HCT116 (cell line): ENCODE measurements around the gene DLG5. TPM values are rescaled to one million over a fixed set of nuclear protein-coding genes. Genes with fewer than 3 reads are reported as not detected.

Experiments used
- ATAC-seq: fragments of 200-7000 bp; cut with Tn5 transposase; 2 replicates; pipeline ENCODE4 v1.9.1; 2020; ENCODE audit warnings: mild to moderate bottlenecking, moderate library complexity
- Bru-seq: library from RNA; stranded (reverse); fragments of 400-500 nt; gene quantifications from one replicate; lab custom pipeline; 2021; lab: Mats Ljungman, UMichigan
- BruChase-seq, 2 experiments: library from RNA; stranded (reverse); fragments of 400-500 nt; gene quantifications; one replicate each; lab custom pipeline; 2021; lab: Mats Ljungman, UMichigan
- BruUV-seq: library from RNA; stranded (reverse); fragments of 400-500 nt; replicated peaks from 2 replicates; lab custom pipeline; 2021; lab: Mats Ljungman, UMichigan
- CTCF ChIA-PET: fragments of 300-600 bp; sonication (Branson Sonifier 250); formaldehyde crosslinking; loops from one replicate; lab custom pipeline; 2021; ENCODE audit warnings: antibody characterized with exemption; lab: Charles Lee
- POLR2A ChIA-PET: fragments of 300-600, 350-600 bp; sonication (Branson Sonifier 250); formaldehyde crosslinking; loops from one replicate; lab custom pipeline; 2021; ENCODE audit warnings: antibody characterized with exemption; lab: Charles Lee
- RAD21 ChIA-PET, 2 experiments: fragments of 300-600 bp; sonication (Branson Sonifier 250); formaldehyde crosslinking; loops; one replicate each; lab custom pipeline; 2023; ENCODE audit warnings: low total read pairs in 2 of 2; ENCODE audit not compliant: uncharacterized antibody in 2 of 2, unreplicated experiment in 2 of 2, low non-redundant PET in 1 of 2; lab: Charles Lee
- DNase-seq: peaks from one replicate; pipeline ENCODE4 v3.0.0-alpha.2; 2010; ENCODE audit warnings: low read depth, low spot score
- H2AFZ ChIP-seq: fragments of 200-600 bp; shearing (Covaris generic), sonication (generic); 2 replicates; pipeline ENCODE4 v1.6.1; 2017; ENCODE audit warnings: low read depth, mixed run types, mixed read lengths, antibody characterized with exemption, low read length; ENCODE audit not compliant: poor library complexity, severe bottlenecking
- H3K27ac ChIP-seq: 2 replicates; pipeline ENCODE4 v1.5.1; 2012; ENCODE audit warnings: low read depth, low read length
- H3K27me3 ChIP-seq: fragments of 200-600 bp; sonication (generic); 2 replicates; pipeline ENCODE4 v1.6.1; 2016; ENCODE audit warnings: mixed run types, low read length, mixed read lengths; ENCODE audit not compliant: insufficient read depth
- H3K36me3 ChIP-seq, 2 experiments: fragments of 200-500 bp in 1 of 2; fragments of 200-600 bp in 1 of 2; sonication (Bioruptor generic) in 1 of 2; sonication (generic) in 1 of 2; 2 replicates each; pipeline versions ENCODE4 v1.5.1 to v1.6.1; 2014 to 2016; ENCODE audit warnings: low read length in 2 of 2, inconsistent platforms in 1 of 2, mixed read lengths in 1 of 2, mixed run types in 1 of 2; ENCODE audit not compliant: insufficient read depth in 2 of 2, control insufficient read depth in 1 of 2
- H3K4me1 ChIP-seq, 2 experiments: fragments of 200-600 bp in 1 of 2; sonication (generic) in 1 of 2; 2 replicates each; pipeline versions ENCODE4 v1.5.1 to v1.6.1; 2012 to 2017; ENCODE audit warnings: low read length in 2 of 2, inconsistent platforms in 1 of 2, mild to moderate bottlenecking in 1 of 2, mixed read lengths in 1 of 2, mixed run types in 1 of 2, moderate library complexity in 1 of 2; ENCODE audit not compliant: insufficient read depth in 2 of 2, control insufficient read depth in 1 of 2
- H3K4me2 ChIP-seq: fragments of 200-600 bp; sonication (generic); 2 replicates; pipeline ENCODE4 v1.6.1; 2017; ENCODE audit warnings: mixed run types, low read length, mixed read lengths
- H3K4me3 ChIP-seq, 2 experiments: fragments of 200-600 bp in 1 of 2; sonication (generic) in 1 of 2; replicated peaks in 1 of 2; 2 replicates each; pipeline ENCODE4 v1.5.1; 2011 to 2016; ENCODE audit warnings: low read length in 2 of 2, control low read depth in 1 of 2, low read depth in 1 of 2, mild to moderate bottlenecking in 1 of 2, mixed read lengths in 1 of 2, mixed run types in 1 of 2
- H3K79me2 ChIP-seq: fragments of 200-600 bp; sonication (generic); 2 replicates; pipeline ENCODE4 v1.6.1; 2017; ENCODE audit warnings: mild to moderate bottlenecking, mixed run types, low read length, moderate library complexity, mixed read lengths; ENCODE audit not compliant: insufficient read depth
- H3K9ac ChIP-seq: fragments of 200-600 bp; sonication (generic); 2 replicates; pipeline ENCODE4 v1.6.1; 2016; ENCODE audit warnings: low read length, mixed read lengths
- H3K9me2 ChIP-seq: fragments of 200-600 bp; sonication (generic), shearing (Covaris generic); 2 replicates; pipeline ENCODE4 v1.6.1; 2017; ENCODE audit warnings: mixed run types, mild to moderate bottlenecking, moderate library complexity; ENCODE audit not compliant: insufficient read depth
- H3K9me3 ChIP-seq, 2 experiments: fragments of 200-500 bp in 1 of 2; fragments of 200-600 bp in 1 of 2; sonication (Bioruptor generic) in 1 of 2; sonication (generic) in 1 of 2; 2 replicates each; pipeline ENCODE4 v1.6.1; 2014 to 2017; ENCODE audit warnings: low read length in 2 of 2, mixed read lengths in 2 of 2, inconsistent platforms in 1 of 2, low read depth in 1 of 2, mild to moderate bottlenecking in 1 of 2, mixed run types in 1 of 2, moderate library complexity in 1 of 2; ENCODE audit not compliant: control insufficient read depth in 1 of 2, insufficient read depth in 1 of 2
- H4K20me1 ChIP-seq: fragments of 200-600 bp; sonication (generic), shearing (Covaris generic); 2 replicates; pipeline ENCODE4 v1.6.1; 2017; ENCODE audit warnings: mixed run types, mild to moderate bottlenecking, moderate library complexity; ENCODE audit not compliant: insufficient read depth
- CBX3 ChIP-seq: IDR thresholded peaks from 2 replicates; pipeline ENCODE4 v1.6.1; 2012; ENCODE audit warnings: low read depth
- CEBPB ChIP-seq: IDR thresholded peaks from 2 replicates; pipeline ENCODE4 v1.6.1; 2012; ENCODE audit warnings: low read depth
- EZH2 ChIP-seq: fragments of 200-600 bp; sonication (generic); IDR thresholded peaks from 2 replicates; pipeline ENCODE4 v1.6.1; 2017; ENCODE audit warnings: antibody characterized with exemption, mixed run types
- EZH2phosphoT487 ChIP-seq: fragments of 200-600 bp; IDR thresholded peaks from 2 replicates; pipeline ENCODE4 v1.6.1; 2018; ENCODE audit warnings: antibody characterized with exemption, borderline replicate concordance
- POLR2A ChIP-seq: IDR thresholded peaks from 2 replicates; pipeline ENCODE4 v1.7.0; 2011; ENCODE audit warnings: borderline replicate concordance; ENCODE audit not compliant: insufficient read depth, insufficient read length; ENCODE audit errors: extremely low read depth
- RAD21 ChIP-seq: IDR thresholded peaks from 2 replicates; pipeline ENCODE4 v1.6.1; 2012; ENCODE audit warnings: low read depth, mild to moderate bottlenecking
- SIN3A ChIP-seq: IDR thresholded peaks from 2 replicates; pipeline ENCODE4 v1.6.1; 2012; ENCODE audit warnings: low read depth
- SRF ChIP-seq: IDR thresholded peaks from 2 replicates; pipeline ENCODE4 v1.6.1; 2012; ENCODE audit warnings: low read depth
- TCF7L2 ChIP-seq: IDR thresholded peaks from 2 replicates; pipeline ENCODE4 v1.7.0; 2011; ENCODE audit warnings: borderline replicate concordance, inconsistent platforms; ENCODE audit not compliant: insufficient read depth, insufficient read length; ENCODE audit errors: extremely low read depth
- YY1 ChIP-seq: IDR thresholded peaks from 2 replicates; pipeline ENCODE4 v1.6.1; 2011; ENCODE audit warnings: low read length, low read depth, moderate library complexity, mild to moderate bottlenecking; ENCODE audit not compliant: insufficient replicate concordance; ENCODE audit errors: extremely low read depth
- ZBTB33 ChIP-seq: IDR thresholded peaks from 2 replicates; pipeline ENCODE4 v1.6.1; 2011; ENCODE audit warnings: mild to moderate bottlenecking, low read length, moderate library complexity; ENCODE audit not compliant: insufficient replicate concordance; ENCODE audit errors: extremely low read depth
- ZNF274 ChIP-seq: fragments of 200-500 bp; sonication (Bioruptor generic); IDR thresholded peaks from 2 replicates; pipeline ENCODE4 v1.6.1; 2014; ENCODE audit warnings: mild to moderate bottlenecking, low read depth, low read length, inconsistent platforms
- intact Hi-C: fragments of 100-400 bp; cut with micrococcal nuclease; formaldehyde crosslinking; loops from 2 replicates; pipeline ENCODE4 v1.10.0; 2022
- long read RNA-seq: library from polyadenylated mRNA; unstranded; transcript quantifications from one replicate; pipeline ENCODE4 v2.0.0, GENCODE V29; 2021; ENCODE audit not compliant: unreplicated experiment
- polyA plus RNA-seq: library from polyadenylated mRNA; unstranded; fragments of >200 nt; gene quantifications from 2 replicates; pipeline ENCODE4 v1.2.1, GENCODE V29; 2012; ENCODE audit warnings: missing spikeins
- total RNA-seq: library from RNA; stranded (reverse); gene quantifications from one replicate; pipeline ENCODE4 v1.2.1, GENCODE V29; 2021; ENCODE audit not compliant: unreplicated experiment
- TF ChIP-seq, protein P1 (sequence below), 3 experiments: fragments of 200-600 bp in 1 of 3; sonication (generic) in 1 of 3; IDR thresholded peaks in 2 of 3; conservative IDR thresholded peaks in 1 of 3; 2 replicates each; pipeline ENCODE4 v1.5.1; 2012 to 2017; ENCODE audit warnings: low read depth in 2 of 3, low read length in 2 of 3, antibody characterized with exemption in 1 of 3, borderline replicate concordance in 1 of 3, control low read depth in 1 of 3, mild to moderate bottlenecking in 1 of 3, mixed read lengths in 1 of 3, mixed run types in 1 of 3, moderate library complexity in 1 of 3; ENCODE audit not compliant: insufficient read depth in 1 of 3
- TF ChIP-seq, protein P2 (sequence below): IDR thresholded peaks from 2 replicates; pipeline ENCODE4 v1.6.1; 2012; ENCODE audit warnings: low read depth
- TF ChIP-seq, protein P3 (sequence below): IDR thresholded peaks from 2 replicates; pipeline ENCODE4 v1.6.1; 2012
- TF ChIP-seq, protein P4 (sequence below): IDR thresholded peaks from 2 replicates; pipeline ENCODE4 v1.6.1; 2012

Gene DLG5
- total RNA-seq (44.8 TPM), Bru-seq, nascent RNA (percentile 72 among the genes with signal in this experiment), BruChase-seq, experiment 1, labeled RNA remaining after a 6-hour chase (percentile 78 among the genes with signal in this experiment), BruChase-seq, experiment 2, labeled RNA remaining after a 2-hour chase (percentile 70 among the genes with signal in this experiment)
- 39.1 and 44.3 TPM in 2 replicates for polyA plus RNA-seq
- long read RNA-seq, full-length matches to known transcripts = 9 of 87 reads
- long read RNA-seq, partial matches to known transcripts = 33 of 87 reads
- long read RNA-seq, other reads (novel, unspliced or antisense) = 45 of 87 reads

DNA sequence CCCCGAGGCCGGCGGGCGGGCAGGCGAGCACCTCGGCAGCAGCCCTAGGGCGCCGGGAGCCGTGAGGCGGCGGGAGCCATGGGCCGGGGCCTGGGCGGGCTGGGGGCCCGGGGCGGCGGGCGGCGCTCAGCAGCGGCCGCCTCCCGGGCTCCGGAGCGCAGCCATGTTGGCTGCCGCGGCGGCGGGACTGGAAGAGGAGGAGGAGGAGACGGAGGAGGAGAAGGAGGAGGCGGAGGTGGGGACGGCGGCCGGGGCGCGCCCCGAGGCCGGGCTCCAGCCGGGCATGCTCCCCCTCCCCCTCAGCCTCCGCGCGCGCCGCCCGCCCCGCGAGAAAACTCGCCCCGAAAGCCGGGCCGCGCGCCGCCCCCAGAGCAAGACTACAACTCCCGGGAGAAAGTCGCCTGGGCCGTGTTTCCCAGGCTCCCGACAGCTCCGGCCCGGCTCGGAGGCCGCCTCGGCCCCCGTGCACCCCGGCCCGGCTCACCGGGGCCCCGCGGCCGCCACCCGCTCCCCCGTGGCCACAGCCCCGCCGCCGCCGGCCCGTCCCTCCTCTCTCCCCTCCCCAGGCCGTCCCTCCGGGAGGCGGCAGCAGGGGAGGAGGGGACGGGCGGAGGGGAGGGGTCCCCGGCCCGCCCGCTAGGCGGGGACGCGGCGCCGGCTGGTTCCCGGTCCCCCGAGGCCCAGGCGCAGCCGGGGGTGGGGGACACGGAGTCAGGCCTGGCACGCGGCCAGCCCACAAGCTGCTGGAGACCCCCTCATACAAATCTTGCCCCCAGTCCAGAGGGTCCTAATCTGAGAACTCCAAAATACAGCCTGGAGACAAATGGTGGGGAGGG, at the start of gene DLG5:
TSS of gene DLG5 (minus strand) at position 190 of the 836 bp plus-strand sequence. CDS start 235 bp downstream, outside the sequence.
- ATAC-seq (peak; percentile 81), DNase-seq (no peak)
- peak within 1 kb of the TSS; percentile 77 for H3K27ac ChIP-seq
- H3K9ac ChIP-seq = peak within 1 kb of the TSS; percentile 77
- no peaks in the 10 kb centered on the region for H3K9me2 ChIP-seq
- intact Hi-C loops = no loop called here
- no peaks in the 10 kb centered on the region for H3K36me3 ChIP-seq
- H3K4me2 ChIP-seq = peak within 1 kb of the TSS; percentile 97
- POLR2A ChIA-PET = no interaction called here
- H2AFZ ChIP-seq = no peak within 1 kb of the TSS
- peak within 1 kb of the TSS; percentile 73 to 75 for H3K4me3 ChIP-seq
- H3K79me2 ChIP-seq = peaks cover 42% of the 10 kb centered on the region
- no TSS peak for BruUV-seq
- RAD21 ChIA-PET = no interaction called here
- H3K9me3 ChIP-seq = no peaks in the 10 kb centered on the region
- H3K4me1 ChIP-seq = peaks cover 9 to 27% of the 10 kb centered on the region in 2 experiments; a peak in 3 of 4 replicates
- CTCF ChIA-PET = no interaction called here
- H4K20me1 ChIP-seq = no peaks in the 10 kb centered on the region
- no peaks in the 10 kb centered on the region for H3K27me3 ChIP-seq
- TF ChIP-seq, protein P1, sequence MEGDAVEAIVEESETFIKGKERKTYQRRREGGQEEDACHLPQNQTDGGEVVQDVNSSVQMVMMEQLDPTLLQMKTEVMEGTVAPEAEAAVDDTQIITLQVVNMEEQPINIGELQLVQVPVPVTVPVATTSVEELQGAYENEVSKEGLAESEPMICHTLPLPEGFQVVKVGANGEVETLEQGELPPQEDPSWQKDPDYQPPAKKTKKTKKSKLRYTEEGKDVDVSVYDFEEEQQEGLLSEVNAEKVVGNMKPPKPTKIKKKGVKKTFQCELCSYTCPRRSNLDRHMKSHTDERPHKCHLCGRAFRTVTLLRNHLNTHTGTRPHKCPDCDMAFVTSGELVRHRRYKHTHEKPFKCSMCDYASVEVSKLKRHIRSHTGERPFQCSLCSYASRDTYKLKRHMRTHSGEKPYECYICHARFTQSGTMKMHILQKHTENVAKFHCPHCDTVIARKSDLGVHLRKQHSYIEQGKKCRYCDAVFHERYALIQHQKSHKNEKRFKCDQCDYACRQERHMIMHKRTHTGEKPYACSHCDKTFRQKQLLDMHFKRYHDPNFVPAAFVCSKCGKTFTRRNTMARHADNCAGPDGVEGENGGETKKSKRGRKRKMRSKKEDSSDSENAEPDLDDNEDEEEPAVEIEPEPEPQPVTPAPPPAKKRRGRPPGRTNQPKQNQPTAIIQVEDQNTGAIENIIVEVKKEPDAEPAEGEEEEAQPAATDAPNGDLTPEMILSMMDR (IDR thresholded peaks at IDR 0.05 in 2 of 3, conservative IDR thresholded peaks at IDR 0.05 in 1 of 3; ENCODE audit: borderline replicate concordance in 1 of 3, insufficient read depth in 1 of 3, low read depth in 2 of 3, low read length in 2 of 3) = no peak
- TF ChIP-seq TCF7L2 (no peak), ZNF274 (no peak), RAD21 (no peak), CEBPB (no peak), SIN3A (no peak), ZBTB33 (no peak), EZH2phosphoT487 (no peak), POLR2A (peak; percentile 29), YY1 (peak; percentile 88), EZH2 (no peak), CBX3 (no peak), SRF (no peak)
- TF ChIP-seq, protein P2, sequence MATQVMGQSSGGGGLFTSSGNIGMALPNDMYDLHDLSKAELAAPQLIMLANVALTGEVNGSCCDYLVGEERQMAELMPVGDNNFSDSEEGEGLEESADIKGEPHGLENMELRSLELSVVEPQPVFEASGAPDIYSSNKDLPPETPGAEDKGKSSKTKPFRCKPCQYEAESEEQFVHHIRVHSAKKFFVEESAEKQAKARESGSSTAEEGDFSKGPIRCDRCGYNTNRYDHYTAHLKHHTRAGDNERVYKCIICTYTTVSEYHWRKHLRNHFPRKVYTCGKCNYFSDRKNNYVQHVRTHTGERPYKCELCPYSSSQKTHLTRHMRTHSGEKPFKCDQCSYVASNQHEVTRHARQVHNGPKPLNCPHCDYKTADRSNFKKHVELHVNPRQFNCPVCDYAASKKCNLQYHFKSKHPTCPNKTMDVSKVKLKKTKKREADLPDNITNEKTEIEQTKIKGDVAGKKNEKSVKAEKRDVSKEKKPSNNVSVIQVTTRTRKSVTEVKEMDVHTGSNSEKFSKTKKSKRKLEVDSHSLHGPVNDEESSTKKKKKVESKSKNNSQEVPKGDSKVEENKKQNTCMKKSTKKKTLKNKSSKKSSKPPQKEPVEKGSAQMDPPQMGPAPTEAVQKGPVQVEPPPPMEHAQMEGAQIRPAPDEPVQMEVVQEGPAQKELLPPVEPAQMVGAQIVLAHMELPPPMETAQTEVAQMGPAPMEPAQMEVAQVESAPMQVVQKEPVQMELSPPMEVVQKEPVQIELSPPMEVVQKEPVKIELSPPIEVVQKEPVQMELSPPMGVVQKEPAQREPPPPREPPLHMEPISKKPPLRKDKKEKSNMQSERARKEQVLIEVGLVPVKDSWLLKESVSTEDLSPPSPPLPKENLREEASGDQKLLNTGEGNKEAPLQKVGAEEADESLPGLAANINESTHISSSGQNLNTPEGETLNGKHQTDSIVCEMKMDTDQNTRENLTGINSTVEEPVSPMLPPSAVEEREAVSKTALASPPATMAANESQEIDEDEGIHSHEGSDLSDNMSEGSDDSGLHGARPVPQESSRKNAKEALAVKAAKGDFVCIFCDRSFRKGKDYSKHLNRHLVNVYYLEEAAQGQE = no peak
- TF ChIP-seq, protein P3, sequence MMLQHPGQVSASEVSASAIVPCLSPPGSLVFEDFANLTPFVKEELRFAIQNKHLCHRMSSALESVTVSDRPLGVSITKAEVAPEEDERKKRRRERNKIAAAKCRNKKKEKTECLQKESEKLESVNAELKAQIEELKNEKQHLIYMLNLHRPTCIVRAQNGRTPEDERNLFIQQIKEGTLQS = no peak
- TF ChIP-seq, protein P4, sequence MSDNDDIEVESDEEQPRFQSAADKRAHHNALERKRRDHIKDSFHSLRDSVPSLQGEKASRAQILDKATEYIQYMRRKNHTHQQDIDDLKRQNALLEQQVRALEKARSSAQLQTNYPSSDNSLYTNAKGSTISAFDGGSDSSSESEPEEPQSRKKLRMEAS = no peak
